Fibroblast of the aortic adventitia (primary cell): ENCODE results near the gene DAB2IP. TPM values are rescaled to one million over a fixed set of nuclear protein-coding genes. Genes with fewer than 3 reads are reported as not detected.

Experiments used
- DNase-seq: peaks from one replicate; pipeline ENCODE4 v3.0.0-alpha.2; 2010; ENCODE audit warnings: low read depth
- H3K4me3 ChIP-seq: 2 replicates; pipeline ENCODE4 v1.5.1; 2011; ENCODE audit warnings: low read depth, mild to moderate bottlenecking, control low read depth, low read length, moderate library complexity
- CTCF ChIP-seq: IDR thresholded peaks from 2 replicates; pipeline ENCODE4 v1.5.1; 2011; ENCODE audit warnings: mild to moderate bottlenecking, low read length, control low read depth, inconsistent platforms; ENCODE audit not compliant: insufficient read depth
- total RNA-seq: library from RNA; depleted of rRNA; stranded (reverse); fragments of >200 nt; gene quantifications from 2 replicates; pipeline ENCODE4 v1.2.3, GENCODE V29; 2012; ENCODE audit warnings: low replicate concordance

Gene DAB2IP
- total RNA-seq, 1 donor: 17.4 TPM

- H3K4me3 ChIP-seq: no peak overlapping the region
- no peak for TF ChIP-seq CTCF
Observed at GRCh38 chr9:121826711-121827110, 175.3 kb downstream of the DAB2IP start.

DNA sequence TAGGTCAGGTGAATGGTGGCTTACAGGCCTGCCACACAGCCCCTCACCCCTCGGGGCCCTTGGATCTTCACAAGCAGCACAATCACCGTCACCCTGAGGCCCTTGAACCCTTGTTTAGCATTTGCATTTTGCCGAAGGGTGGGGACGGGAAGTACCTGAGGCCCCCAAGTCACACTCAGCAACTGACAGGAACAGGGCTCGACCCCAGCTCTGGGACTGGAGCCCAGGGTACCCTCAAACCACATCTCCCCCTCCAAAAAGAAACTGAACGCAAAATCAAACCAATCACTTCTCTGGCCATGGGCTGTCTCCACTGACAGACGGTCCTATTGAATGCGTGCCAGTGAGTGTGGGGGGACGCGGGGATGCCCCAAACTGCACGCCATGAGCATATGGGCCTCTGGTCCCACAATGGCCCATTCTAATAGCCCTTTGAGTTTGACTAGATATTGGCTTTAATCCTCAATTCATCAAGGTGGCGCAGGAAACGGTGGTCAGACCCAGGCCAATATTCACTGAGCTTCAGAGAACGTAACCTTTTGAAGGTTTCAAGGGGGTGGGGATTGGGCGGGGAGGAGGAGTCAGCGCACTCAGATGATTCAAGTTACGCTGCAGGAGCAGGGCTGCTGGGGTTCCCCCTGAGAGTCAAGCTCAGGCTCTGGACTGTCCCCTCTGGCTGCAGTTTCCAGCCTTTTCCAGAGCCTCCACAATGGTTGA, 176.0 kb downstream of the DAB2IP start:
- no peak for DNase-seq
- no peak overlapping the region for H3K4me3 ChIP-seq
- no peak for TF ChIP-seq CTCF

More at GRCh38 chr9:121826711-121827110, 175.3 kb downstream of the DAB2IP start:
- no peak for DNase-seq

GRCh38 chr9:121830441-121831140, 179.2 kb downstream of the DAB2IP start:
- DNase-seq: no peak
- H3K4me3 ChIP-seq: no peak overlapping the region
- TF ChIP-seq CTCF: no peak

DNA sequence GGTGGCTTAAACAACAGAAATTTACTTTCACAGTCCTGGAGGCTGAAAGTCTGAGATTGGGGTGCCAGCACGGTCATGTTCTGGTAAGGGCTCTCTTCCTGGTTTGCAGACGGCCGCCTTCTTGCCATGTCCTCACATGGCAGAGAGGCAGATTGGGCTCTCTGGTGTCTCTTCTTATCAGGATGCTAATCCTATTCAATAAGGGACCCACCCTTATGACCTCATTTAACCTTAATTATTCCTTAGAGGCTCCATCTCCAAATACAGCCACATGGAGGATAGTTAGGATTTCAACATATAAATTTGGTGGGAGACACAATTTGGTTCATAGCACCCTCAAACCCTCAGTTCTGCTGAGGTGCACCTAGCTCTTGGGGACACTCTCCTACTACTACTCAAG, 180.4 kb downstream of the DAB2IP start:
- DNase-seq: no peak
- TF ChIP-seq CTCF: no peak
- no peak overlapping the region for H3K4me3 ChIP-seq

DNA sequence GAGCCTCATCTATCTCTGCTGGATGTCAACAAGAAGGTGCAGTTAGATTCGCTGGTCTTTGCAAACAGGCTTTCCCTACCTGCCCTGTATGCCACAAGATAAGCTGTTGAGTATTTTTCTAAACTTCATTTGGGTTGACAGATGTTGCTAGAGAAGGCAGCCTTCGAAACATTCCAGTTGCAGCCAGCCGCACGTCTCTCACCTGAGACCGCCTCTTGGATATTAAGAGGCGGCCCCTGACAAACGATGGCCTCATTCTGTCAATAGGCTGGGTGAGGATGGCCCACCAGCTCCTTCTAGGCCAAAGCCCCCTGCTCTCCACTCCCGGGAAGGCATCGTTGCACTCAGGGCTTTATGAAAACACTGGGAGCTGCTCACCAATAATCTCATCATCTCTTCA, 181.6 kb downstream of the DAB2IP start:
- H3K4me3 ChIP-seq: no peak overlapping the region
- DNase-seq: no peak
- TF ChIP-seq CTCF: no peak

Other genes starting within 250 kb of the DAB2IP start
- 0.18 TPM in 1 of 2 replicates, not detected in the other for gene GGTA1, start 151.8 kb upstream of the DAB2IP start, total RNA-seq